Measurements from ENCODE around the gene MRPL4.

MRPL4 gene

DNA sequence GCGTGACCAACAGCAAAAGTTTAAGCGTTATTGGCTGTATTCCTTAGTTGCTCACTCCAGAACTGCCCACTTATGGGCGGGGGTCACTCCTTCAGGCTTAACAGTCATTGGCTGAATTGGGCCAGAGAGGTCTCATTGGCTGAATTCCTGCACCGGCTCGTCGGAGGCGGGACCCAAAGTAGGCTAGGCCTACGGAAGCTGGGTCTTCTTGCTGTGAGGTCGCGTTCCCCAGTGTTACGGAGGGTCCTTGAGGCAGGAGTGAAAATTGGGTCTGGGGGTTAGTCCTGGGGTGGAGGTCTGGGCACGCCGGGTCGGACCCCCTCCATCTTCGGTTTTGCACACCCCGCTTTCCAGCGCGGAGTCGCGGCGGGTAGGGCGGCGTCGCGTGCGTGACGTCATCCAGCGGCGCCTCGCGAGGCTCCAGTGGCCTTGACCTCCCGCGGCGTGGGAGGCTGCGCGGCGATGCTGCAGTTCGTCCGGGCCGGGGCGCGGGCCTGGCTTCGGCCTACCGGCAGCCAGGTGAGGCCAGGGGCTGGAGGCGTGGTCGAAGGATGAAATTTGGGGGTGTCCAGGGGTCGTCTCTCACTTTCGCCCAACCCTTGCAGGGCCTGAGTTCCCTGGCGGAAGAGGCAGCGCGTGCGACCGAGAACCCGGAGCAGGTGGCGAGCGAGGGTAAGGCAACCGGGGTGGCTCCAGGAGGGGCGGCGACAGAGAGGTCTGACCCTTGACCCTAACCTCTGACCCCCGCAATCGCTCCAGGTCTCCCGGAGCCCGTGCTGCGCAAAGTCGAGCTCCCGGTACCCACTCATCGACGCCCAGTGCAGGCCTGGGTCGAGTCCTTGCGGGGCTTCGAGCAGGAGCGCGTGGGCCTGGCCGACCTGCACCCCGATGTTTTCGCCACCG is at the start of gene MRPL4:
MRPL4 (plus strand) TSS at position 423 of the 903 bp plus-strand sequence; CDS start at position 463, 40 bp downstream.
- DNase-seq (ENCODE audit: low spot score): peak; percentile 95

DNA sequence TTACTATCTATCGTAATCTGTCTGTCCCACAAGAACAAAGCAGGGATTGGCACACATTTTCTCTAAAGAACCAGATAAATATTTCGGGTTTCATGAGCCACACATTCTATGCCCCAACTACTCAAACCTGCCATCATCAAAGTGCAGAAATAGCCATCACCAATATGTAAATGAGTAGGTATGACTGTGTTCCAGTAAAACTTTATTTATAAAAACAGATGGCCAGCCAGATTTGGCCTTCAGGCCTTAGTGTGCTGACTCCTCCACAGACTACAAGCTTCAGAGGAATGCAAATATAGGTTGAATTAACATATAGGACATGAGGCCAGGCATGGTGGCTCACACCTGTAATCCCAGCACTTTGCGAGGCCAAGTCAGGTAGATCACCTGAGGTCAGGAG is 48.3 kb upstream of the MRPL4 start:
- no peak for DNase-seq (ENCODE audit: low spot score)

DNA sequence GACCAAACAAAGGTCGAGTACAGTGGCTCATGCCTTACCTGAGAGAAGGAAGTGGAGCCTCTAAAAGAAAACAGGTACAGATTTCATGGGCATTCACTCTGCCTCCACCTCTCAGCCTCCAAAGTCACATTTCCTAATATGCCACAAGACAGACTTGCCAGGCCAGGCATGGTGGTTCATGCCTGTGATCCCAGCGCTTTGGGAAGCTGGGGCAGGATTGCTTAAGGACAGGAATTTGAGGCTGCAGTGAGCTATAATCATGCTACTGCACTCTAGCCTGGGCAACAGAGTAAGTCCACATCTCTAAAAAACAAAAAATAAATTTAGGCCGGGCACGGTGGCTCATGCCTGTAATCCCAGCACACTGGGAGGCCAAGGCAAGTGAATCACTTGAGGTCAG is 46.4 kb upstream of the MRPL4 start:
- DNase-seq (ENCODE audit: low spot score): no peak

DNA sequence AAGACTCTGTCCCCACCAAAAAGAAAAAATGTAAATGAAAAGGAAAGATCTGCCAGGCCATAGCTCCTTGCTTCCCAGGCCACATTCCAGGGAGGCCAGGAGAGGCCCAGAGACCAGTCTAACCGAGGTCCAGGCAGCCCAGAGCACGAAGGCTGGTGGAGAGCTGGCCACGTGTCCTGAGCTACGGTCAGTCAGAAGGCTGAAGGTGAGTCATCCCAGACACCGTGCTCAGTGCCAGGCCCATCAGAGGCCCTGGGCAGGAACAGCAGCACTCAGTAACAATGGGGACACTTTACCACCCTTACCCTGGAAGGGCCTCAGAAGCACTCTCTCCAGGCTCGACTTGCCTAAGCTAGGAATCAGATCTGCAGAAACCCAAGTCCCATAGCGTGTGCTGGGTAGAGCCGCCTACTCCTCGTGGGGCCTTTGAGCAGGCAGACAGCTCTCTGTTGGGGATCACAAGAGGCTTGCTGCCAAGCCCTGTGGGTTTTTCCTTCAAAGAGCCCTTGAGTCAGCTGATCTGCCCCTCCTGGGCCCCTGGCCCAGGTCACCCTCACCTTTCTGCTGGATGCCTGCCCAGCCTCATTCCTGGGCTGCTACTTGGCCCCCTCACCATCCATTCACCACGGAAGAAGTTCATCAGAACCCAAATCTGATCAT is 45.7 kb upstream of the MRPL4 start:
- DNase-seq (ENCODE audit: low spot score): no peak

DNA sequence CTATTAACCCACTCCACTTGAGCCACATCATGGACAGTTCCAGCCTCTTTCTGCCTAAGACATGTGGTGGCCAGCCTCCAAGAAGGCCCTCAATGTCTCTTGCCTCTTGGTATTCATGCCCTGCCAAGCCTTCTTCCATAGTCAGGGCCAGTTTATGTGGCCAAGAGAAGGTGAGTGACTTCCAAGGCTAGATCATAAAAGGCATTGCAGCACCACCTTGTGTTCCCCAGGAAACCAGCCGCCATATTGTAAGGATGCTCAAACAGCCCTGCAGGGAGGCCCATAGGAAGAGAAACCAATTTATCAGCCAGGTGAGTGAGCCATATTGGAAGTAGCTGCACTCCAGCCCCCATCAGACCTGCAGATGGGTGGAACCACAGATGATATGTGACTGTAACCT is 45.0 kb upstream of the MRPL4 start:
- no peak for DNase-seq (ENCODE audit: low spot score)

DNA sequence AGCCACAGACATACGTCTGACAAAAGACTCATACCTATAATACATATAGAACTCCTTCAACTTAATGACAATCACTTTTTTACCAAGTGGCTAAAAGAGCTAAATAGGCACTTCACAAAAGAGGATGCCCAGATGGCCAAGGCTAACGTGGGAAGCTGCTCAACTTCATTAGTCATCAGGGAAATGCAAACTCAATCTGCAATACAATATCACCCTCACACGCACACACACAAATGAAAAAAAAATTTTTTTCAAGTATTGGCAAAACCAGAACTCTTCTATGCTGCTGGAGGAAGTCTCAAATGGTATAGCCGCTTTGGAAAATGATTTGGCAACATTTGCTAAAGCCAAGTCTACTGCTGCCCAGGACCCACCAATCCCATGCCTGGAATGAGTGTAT is 42.7 kb upstream of the MRPL4 start:
- no peak for DNase-seq (ENCODE audit: low spot score)

DNA sequence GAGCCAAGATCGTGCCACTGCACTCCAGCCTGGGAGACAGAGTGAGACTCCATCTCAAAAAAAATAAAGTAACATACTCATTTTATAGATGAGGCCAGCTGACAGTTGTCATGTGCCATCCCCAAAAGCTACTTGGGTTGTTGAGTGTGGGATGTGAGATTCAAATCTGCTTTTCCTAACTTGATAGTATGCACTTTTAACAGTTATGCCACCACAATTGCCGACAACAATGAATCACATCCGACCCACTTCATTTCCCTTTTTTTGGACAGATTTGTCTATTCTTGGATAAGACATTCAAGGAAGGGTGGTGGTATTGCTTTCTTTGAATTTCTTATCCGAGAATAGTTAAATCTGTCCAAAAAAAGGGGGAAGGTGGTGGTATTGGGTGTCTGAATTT is 41.0 kb upstream of the MRPL4 start:
- DNase-seq (ENCODE audit: low spot score): no peak

DNA sequence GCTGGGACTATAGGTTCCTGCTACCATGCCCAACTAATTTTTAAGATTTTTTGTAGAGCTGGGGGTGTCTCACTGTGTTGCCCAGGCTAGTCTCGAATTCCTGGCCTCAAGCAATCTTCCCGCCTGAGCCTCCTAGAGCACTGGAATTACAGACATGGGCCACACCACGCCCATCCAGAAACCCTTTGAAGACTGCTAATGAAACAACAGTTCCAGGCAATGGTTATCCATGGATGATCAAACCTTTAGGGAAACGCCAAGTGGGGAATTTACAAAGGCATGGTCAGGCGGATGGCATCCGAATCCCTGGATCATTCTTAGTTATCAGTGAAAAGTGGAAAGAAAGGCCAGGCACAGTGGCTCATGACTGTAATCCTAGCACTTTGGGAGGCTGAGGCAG is 40.3 kb upstream of the MRPL4 start:
- DNase-seq (ENCODE audit: low spot score): no peak

DNA sequence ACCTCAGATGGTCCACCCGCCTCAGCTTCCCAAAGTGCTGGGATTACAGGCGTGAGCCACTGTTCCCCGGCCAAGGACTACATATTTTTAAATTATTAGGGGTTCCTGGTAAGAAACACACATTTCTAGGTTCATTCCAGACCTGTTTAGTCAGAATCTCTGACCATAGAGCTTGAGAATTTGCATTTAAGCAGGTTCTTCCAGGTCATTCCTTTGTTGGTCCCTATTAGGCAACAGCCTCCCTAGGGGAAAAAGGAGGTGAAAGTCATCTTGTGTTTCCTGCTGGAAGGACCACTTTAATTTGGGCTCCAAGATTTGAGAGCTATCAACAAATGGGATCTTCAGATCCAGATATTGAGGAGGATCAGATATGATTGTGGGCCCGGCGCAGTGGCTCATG is 37.2 kb upstream of the MRPL4 start:
- no peak for DNase-seq (ENCODE audit: low spot score)

DNA sequence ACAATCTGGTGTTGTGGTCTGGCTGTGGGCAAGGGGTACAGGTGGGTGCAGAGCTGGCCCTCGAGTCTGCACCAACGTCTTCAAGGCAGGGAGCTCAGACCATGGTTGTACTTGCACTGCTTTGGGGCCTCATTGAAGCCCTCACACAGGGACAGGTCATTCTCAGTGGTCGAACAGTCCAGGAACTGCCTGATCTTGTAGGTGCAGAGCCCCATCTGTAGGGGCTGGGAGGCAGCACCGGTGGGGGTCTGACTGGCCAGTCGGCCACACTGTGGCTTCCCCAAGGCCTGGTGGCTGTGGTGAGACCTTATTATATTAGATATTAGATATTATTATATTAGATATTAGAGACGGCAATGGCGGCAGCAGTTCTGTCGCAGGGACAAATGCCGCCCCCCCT is 34.9 kb upstream of the MRPL4 start:
- DNase-seq (ENCODE audit: low spot score): no peak

DNA sequence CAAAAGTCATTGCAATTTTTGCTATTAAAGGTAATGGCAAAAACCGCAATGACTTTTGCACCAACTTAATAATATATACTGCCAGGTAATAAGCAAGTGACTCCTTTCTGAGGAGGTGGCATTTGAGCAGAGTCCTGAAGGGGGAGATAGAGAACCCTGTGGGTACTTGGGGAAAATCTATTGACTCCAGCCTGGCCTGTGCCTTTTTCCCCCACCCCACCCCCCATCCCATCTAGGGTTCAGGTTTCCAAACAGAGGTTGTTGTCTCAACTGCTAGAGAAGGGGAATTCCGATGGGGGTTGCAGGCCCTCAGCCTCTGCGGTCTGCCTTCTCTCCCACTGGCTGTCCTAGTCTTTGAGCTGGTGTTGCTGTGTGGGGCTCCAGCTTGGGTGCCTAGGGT is 32.3 kb upstream of the MRPL4 start:
- DNase-seq (ENCODE audit: low spot score): no peak

DNA sequence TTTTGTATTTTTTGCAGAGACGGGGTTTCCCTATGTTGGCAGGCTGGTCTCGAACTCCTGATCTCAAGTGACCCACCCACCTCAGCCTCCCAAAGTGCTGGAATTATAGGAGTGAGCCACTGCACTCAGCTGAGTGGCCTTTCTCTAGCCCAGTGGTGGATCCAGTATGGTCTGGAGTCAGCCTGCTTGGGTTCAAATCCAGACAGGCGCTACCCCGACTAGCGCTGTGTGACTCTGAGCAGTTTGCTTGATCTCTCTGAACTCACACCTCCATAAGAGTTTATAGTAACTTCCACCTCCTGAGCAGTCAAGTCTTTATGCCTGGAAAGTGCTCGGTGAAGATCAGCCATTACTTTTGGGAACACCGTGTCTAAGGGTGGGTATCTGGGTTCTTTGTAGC is 31.3 kb upstream of the MRPL4 start:
- no peak for DNase-seq (ENCODE audit: low spot score)

DNA sequence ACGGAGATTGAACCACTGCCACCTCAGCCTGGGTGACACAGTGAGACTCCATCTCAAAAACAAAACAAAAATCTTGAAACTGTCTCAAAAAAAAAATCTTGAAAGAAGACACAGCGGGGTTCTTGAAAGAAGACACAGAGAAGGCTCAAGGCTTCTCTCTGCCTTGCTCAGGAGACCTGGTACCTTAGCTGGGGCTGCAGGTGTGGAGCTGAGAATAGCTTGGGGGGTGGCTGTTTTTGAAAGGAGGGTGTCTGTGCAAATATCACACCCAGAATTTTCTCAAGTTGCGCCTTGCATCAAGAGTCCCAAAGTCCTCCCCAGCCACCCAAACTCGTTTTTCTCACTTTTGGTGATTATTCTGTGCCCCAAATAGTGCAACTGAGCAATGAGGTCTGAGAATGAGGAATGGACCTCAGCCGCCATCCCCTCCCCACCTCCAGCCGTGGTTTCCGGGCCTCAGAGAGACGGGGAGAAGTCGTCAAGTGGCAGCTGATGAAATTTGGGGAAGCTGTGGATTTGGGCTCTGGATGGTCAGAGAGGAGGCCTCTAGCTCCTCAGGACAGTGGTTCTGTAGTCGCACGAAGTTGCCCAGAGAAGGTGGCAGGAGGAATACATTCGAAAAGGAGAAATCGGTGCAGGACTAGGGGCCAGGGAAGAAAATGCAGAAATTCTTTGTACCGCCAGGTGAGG is 29.7 kb upstream of the MRPL4 start:
- DNase-seq (ENCODE audit: low spot score): no peak

DNA sequence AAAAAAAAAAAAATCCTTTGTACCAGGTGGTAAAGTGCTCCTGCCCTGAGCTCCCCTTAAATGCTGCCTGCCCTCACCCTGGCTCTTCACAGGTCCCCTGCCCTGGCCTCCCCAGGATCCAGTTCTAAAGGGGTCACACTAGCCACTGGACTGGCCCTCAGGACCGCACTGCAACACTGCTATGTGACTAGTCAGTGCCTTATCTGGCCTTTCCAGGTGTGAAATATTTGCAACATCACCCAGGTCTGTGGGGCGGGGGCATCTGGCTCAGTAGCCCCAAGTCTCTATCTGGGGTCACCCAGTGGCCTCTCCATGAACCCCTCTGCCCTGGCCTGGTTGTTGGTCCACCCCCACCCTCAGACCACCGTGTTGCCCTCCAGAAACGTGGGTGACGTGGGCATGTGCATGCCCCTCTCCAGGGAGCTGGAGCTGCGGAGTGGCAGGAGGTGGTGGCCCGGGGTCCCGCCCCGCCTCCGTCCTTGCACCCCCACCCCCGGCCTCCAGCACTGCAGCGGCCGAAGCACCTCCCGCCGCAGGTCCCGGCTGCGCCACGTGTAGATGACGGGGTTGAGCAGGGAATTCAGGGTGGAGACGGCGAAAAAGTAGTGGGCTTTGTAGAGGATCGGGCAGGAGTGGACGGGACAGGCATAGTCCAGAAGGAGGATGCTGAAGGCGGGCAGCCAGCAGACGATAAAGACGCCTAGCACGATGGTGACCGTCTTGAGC is 28.4 kb upstream of the MRPL4 start:
- DNase-seq (ENCODE audit: low spot score): no peak

DNA sequence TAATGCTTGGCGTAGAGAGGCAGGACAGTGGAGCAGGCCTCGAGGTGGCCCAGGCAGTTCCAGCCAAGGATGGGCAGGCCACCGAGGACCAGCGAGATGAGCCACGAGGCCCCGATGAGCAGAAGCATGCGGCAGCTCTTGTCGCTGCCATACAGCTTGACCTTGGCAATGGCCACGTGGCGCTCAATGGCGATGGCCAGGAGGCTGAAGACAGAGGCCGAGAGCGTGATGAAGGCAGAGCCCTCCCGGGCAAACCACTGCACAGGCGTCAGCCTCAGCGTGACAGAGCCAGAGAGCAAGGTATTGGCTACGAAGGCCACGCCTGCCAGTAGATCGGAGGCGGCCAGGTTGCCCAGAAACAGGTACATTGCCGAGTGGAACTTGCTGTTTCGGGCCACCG is 27.7 kb upstream of the MRPL4 start:
- no peak for DNase-seq (ENCODE audit: low spot score)

DNA sequence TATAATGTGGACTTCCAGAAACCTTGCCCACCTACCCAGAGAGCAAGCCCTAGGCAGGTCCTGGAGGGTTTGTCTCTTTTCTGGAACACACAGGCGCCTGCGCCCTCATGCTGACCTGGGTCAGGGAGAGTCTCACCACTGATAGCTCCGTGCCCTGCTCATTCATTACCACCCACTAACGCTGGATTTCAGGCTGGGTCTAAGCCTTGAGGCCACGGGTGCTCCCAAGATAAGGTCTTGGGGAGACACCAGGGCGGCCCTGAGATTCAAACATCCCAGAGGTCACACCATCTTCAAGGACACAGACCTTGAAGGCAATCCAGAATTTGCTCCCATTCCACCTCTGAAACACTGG is 26.0 kb upstream of the MRPL4 start:
- DNase-seq (ENCODE audit: low spot score): no peak

DNA sequence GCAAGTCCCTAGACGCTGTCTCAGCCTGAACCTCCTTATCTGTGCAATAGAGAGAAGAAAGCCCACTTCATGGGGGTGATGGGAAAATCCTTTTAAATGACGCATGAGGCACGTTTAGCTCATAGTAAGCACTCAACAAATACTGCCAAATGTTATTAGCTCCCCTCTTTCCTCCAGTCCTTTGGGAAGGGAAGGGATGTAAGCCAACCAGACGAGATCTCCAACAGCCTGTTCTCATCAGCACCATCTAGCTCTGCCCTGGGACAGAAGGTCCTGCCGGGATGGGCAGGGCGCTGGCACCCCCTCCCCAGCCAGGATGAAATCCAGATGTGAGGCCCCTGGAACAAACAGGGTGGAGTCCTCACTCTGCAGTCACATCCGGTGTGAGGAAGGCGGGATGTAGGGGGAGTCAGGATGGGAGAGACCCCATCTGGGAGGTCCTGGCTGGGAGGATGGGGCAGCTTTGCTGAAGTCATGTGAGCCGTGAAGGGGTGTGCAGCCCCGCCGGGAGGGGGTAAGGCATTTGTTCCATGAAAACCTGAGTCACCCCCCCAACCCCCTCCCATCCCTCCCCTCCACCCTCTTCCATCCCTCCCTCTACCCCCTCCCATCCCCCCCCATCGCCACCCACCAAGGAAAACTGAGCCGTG is 25.5 kb upstream of the MRPL4 start:
- no peak for DNase-seq (ENCODE audit: low spot score)

DNA sequence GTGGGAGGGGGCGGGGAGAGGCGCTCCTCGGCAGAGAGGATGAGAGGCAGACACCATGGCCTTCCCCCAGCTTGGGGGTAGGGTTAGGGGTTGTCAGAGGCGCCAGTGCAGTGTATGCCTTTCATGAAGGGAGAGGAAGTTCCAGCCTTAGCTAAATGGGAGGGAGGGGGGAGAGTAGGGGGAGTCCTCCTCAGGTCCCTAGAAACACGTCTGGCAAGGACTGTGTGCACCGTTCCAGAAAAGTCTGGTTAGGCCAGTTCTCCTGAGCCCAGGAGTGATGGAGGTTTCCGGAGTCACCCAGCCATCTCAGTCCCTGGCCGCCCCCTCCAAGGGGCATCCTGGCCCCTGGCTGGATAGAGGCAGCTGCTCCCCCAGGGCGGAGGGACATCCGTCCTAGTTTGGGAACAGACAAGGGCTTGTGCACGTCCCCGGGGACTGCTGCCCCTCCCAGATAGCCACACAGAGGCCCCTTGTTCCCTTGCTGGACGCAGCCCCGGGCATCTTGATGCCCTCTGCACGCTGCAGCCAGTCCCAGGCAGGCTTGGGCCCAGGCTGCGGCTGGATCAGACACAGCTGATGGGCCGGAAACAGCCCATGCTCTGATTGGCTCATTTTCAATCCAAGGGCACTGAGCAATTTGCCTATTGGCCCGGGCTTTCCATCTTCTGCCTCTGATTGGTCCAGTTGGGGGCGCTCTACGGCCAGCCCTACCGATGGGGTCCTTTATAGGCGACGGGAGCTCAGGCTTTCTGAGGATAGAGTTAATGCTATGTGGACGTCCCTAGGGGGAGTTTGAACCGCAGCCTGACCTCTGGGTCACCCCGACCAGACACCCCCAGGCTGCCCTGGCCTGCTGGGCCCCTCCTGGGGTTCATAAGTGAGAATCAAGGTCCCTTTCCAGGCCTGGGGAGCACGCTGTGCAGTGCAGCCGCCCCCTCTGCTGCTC is 24.7 kb upstream of the MRPL4 start:
- no peak for DNase-seq (ENCODE audit: low spot score)

DNA sequence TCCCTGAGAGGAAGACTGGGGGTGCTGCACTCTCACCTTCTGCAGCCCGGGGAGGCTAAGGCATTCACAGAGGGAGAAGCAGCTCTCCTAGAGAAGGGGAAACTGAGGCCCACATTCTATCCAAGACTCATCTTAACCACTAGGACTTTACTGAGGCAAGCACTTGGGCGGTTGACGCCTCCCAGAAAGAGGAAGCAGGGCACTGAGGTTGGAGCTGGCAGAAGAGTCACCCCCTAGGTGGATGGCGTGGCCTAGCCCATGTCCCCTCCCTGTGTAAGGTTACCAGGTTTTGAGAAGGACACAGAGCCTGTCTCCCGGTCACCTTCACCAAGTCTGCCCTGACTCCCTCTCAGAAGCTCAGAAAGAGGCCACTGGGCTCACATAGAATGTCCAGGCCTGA is 23.6 kb upstream of the MRPL4 start:
- DNase-seq (ENCODE audit: low spot score): no peak

DNA sequence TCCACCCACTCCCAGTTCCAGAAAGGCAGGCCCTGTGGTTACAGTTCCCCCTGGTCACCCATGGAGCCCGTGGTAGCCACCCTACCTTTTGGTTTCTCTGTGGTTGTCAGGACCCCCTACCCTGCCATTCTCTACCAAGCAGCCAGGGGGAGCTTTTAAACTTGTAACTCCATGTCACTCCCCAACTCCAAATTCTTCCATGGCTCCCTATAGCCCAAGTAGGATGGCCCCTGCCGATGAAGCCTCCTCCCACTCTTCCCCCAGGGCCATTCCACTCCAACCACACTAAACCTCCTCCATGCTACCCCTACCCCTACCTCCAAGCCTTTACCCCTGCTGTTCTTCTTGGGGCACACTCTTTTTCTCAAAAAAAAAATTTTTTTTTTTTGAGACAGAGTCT is 23.1 kb upstream of the MRPL4 start:
- DNase-seq (ENCODE audit: low spot score): no peak
